Loucy (cell line): ENCODE measurements around the gene GRIN2A.

Source experiments
- CTCF ChIP-seq: fragments of 200-600 bp; sonication (generic); conservative IDR thresholded peaks from 2 replicates; pipeline ENCODE4 v1.5.1; 2014; ENCODE audit warnings: mild to moderate bottlenecking, antibody characterized with exemption, low read length
- EZH2phosphoT487 ChIP-seq: fragments of 200-600 bp; IDR thresholded peaks from 2 replicates; pipeline ENCODE4 v1.6.1; 2018; ENCODE audit warnings: antibody characterized with exemption, mild to moderate bottlenecking, moderate library complexity, borderline replicate concordance

- TF ChIP-seq EZH2phosphoT487 (no peak), CTCF (no peak)
Observed at GRCh38 chr16:10219742-10220141, 37.5 kb upstream of the GRIN2A start.
